ENCODE data around the gene C1QTNF4. TPM values are rescaled to one million over a fixed set of nuclear protein-coding genes. Genes with fewer than 3 reads are reported as not detected.

Gene C1QTNF4
- total and polyA plus RNA-seq, 2 of the 13 experiments (the other 11 are each of a cell fraction or from before 2014, with no cell fraction given) = not detected

GRCh38 chr11:47616726-47617416 is 22.7 kb upstream of the C1QTNF4 start (continued):
- TF ChIP-seq, protein P1, sequence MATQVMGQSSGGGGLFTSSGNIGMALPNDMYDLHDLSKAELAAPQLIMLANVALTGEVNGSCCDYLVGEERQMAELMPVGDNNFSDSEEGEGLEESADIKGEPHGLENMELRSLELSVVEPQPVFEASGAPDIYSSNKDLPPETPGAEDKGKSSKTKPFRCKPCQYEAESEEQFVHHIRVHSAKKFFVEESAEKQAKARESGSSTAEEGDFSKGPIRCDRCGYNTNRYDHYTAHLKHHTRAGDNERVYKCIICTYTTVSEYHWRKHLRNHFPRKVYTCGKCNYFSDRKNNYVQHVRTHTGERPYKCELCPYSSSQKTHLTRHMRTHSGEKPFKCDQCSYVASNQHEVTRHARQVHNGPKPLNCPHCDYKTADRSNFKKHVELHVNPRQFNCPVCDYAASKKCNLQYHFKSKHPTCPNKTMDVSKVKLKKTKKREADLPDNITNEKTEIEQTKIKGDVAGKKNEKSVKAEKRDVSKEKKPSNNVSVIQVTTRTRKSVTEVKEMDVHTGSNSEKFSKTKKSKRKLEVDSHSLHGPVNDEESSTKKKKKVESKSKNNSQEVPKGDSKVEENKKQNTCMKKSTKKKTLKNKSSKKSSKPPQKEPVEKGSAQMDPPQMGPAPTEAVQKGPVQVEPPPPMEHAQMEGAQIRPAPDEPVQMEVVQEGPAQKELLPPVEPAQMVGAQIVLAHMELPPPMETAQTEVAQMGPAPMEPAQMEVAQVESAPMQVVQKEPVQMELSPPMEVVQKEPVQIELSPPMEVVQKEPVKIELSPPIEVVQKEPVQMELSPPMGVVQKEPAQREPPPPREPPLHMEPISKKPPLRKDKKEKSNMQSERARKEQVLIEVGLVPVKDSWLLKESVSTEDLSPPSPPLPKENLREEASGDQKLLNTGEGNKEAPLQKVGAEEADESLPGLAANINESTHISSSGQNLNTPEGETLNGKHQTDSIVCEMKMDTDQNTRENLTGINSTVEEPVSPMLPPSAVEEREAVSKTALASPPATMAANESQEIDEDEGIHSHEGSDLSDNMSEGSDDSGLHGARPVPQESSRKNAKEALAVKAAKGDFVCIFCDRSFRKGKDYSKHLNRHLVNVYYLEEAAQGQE (IDR thresholded peaks at IDR 0.05; ENCODE audit: borderline replicate concordance in 1 of 2, low read depth in 1 of 2, low read length in 2 of 2) = no peak
- TF ChIP-seq FOXM1 (CRISPR knock-in tag; IDR thresholded peaks at IDR 0.05) (no peak), ELK4 (CRISPR knock-in tag; IDR thresholded peaks at IDR 0.05; ENCODE audit: borderline replicate concordance) (no peak), DZIP1 (CRISPR knock-in tag; IDR thresholded peaks at IDR 0.05) (no peak), EP300 (IDR thresholded peaks at IDR 0.05; ENCODE audit: low read depth in 2 of 2, low read length in 2 of 2) (no peak), EP300 (CRISPR knock-in tag; IDR thresholded peaks at IDR 0.05; ENCODE audit: borderline replicate concordance) (no peak), ZFP41 (CRISPR knock-in tag; IDR thresholded peaks at IDR 0.05; ENCODE audit: borderline replicate concordance) (no peak), RBM39 (IDR thresholded peaks at IDR 0.05; ENCODE audit: low read depth, low read length, poor library complexity, severe bottlenecking) (no peak), EHMT2 (IDR thresholded peaks at IDR 0.05; ENCODE audit: borderline replicate concordance, low read depth, low read length) (no peak), TBX3 (IDR thresholded peaks at IDR 0.05; ENCODE audit: borderline replicate concordance) (no peak), ZFX (CRISPR knock-in tag; IDR thresholded peaks at IDR 0.05; ENCODE audit: low read depth) (peak; percentile 26; the same call in 1 of the 2 replicates), ZNF780A (CRISPR knock-in tag; IDR thresholded peaks at IDR 0.05) (no peak), TBX2 (CRISPR knock-in tag; IDR thresholded peaks at IDR 0.05; ENCODE audit: borderline replicate concordance) (no peak), CREB1 (IDR thresholded peaks at IDR 0.05) (no peak), CREB1 (CRISPR knock-in tag; IDR thresholded peaks at IDR 0.05) (no peak), ZNF850 (CRISPR knock-in tag; conservative IDR thresholded peaks at IDR 0.05) (no peak)
- TF ChIP-seq, protein P2, sequence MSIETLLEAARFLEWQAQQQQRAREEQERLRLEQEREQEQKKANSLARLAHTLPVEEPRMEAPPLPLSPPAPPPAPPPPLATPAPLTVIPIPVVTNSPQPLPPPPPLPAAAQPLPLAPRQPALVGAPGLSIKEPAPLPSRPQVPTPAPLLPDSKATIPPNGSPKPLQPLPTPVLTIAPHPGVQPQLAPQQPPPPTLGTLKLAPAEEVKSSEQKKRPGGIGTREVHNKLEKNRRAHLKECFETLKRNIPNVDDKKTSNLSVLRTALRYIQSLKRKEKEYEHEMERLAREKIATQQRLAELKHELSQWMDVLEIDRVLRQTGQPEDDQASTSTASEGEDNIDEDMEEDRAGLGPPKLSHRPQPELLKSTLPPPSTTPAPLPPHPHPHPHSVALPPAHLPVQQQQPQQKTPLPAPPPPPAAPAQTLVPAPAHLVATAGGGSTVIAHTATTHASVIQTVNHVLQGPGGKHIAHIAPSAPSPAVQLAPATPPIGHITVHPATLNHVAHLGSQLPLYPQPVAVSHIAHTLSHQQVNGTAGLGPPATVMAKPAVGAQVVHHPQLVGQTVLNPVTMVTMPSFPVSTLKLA (IDR thresholded peaks at IDR 0.05) = no peak
- TF ChIP-seq, protein P3, sequence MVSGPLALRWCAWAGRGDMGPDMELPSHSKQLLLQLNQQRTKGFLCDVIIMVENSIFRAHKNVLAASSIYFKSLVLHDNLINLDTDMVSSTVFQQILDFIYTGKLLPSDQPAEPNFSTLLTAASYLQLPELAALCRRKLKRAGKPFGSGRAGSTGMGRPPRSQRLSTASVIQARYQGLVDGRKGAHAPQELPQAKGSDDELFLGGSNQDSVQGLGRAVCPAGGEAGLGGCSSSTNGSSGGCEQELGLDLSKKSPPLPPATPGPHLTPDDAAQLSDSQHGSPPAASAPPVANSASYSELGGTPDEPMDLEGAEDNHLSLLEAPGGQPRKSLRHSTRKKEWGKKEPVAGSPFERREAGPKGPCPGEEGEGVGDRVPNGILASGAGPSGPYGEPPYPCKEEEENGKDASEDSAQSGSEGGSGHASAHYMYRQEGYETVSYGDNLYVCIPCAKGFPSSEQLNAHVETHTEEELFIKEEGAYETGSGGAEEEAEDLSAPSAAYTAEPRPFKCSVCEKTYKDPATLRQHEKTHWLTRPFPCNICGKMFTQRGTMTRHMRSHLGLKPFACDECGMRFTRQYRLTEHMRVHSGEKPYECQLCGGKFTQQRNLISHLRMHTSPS (CRISPR knock-in tag; IDR thresholded peaks at IDR 0.05; ENCODE audit: low read depth) = no peak
